ENCODE data around the gene DBT.

- no peak for TF ChIP-seq TAF1 (IDR thresholded peaks at IDR 0.05; ENCODE audit: borderline replicate concordance, low read depth, low read length)
- TF ChIP-seq POLR2AphosphoS5 (IDR thresholded peaks at IDR 0.05; ENCODE audit: low read depth, low read length) = no peak
These were observed 12.1 kb upstream of the DBT start for GRCh38 chr1:100261686-100262085.
